HG02973 (cell line): ENCODE measurements around the gene TPCN2.

Source experiments
- ATAC-seq: cut with Tn5 transposase; IDR thresholded peaks from one replicate; pipeline ENCODE4 v1.9.1; 2021; ENCODE audit warnings: moderate library complexity; ENCODE audit not compliant: unreplicated experiment

The TPCN2 gene

DNA sequence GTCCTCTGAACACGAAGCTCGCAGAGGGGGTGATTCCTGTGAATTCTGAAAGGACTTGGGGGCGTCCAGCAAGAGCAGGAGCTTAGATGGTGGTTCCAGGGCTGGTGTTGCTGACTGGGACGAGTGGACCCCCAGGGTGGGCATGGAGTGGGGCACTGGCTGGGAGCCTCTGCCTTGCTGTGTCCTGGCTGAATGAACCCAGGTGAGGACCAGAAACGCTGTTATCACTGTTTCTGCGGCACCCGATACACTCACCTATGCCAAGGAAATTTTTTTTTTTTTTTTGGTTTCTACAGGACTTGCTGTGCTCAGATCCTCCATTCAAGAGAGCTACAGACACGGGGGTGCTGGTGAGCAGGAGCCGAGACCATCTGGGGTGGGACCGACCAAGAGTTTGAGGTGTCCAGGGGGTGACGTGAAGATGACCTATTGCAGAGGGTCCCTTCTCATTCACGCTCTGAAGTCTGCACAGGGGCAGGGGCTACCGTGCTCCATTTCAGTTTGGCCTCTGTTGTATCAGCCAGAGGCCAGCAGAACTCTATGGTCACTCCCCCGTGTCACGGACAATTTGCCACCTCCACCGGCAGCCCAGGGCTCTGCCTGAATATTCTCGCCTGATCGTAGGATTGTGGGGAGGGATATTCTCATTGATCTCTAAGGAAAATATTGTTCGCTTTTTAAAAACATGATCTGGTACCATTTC is 110.6 kb downstream of the TPCN2 start:
- ATAC-seq = no peak

DNA sequence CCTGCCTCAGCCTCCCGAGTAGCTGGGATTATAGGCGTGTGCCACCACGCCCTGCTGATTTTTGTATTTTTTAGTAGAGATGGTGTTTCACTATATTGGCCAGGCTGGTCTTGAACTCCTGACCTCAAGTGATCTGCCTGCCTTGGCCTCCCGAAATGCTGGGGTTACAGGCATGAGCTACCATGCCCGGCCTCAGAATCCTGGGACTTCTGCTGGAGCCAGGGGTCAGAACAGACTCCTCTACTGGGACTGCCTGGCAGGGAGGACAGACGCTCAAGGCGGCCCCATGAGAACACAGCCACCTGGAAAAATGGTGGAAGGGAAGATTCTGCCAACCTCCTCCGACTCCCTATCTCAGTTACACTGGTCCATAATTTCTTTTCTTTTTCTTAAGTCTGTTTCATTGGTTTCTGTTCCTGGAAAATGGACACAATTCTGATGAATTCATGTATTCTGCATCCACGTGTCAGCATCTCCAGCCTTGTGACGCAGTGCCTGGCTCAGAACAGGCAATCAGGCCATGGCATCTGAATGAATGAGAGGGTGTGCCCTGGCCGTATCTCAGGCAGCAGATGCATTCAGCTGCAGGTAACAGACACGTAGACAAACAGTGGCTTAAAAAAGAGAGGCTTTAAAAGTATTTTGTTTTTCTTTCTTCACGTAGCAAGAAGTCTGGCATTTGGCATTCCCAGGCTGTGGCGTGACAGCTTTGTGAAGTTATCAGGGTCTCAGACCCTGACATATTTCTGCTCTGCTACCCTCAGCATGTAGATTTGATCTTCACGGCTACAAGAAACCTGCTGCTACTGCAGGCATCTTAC is 111.8 kb downstream of the TPCN2 start:
- no peak for ATAC-seq

DNA sequence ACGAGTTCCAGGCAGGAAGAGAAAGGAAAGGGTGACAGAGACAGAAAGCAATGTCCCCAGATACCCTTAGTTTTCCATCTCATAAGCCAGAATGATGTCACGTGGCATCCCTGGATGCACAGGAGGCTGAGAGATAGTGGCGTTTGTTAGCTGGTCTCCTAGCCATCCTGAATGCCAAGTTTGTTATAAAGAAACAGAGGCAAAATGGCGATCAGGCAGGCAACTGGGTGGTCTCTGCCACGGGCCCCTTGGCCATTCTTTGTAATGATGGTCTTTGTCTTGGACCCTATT is 112.3 kb downstream of the TPCN2 start:
- no peak for ATAC-seq

DNA sequence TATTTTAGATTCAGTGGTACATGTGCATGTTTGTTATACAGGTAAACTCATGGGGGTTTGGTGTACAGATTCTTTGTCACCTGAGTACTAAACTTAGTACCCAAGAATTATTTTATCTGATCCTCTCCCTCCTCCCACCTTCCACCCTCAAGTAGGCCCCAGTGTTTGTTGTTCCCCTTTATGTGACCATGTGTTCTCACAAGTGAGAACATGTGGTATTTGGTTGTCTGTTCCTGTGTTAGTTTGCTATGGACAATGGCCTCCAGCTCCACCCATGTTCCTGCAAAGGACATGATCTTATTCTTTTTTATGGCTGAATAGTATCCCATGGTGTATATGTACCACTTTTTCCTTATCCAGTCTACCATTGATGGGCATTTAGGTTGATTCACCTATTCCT is 113.8 kb downstream of the TPCN2 start:
- ATAC-seq = no peak

DNA sequence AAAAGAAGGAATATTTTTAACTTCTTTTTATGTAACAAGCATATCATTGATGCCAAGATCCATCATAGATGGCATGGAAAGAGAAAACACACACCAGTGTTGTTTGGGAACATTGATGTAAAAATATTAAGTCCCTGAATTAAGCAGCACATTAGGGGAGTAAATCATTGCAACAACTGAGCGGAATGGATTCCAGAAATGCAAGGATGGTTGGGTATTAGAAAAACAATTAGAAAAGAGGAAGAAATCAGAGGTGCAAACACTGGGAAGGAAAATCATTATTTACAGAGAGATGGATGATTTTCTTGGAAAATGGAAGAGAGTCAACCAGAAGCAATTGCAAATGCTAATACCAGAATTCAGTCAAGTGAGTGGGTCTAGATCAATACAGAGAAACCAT is 115.1 kb downstream of the TPCN2 start:
- no peak for ATAC-seq

DNA sequence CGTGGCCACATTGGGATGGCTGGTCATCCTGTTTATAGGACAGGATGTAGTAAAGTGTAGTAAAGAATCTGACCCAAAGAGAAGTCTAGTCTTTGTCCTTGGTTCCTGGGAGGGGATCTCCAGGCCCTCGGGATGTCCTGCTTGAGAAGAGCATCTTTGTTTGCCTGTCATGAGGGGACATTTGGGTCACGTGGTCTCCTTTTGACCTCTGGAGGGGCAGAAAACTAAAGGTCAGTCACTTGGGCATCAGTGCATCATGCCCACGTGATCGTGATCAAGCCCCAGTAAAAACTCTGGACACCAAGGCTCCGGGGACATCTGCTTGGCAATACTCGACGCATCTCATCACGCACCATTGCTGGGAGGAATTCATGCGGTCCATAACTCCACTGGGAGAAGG is 116.1 kb downstream of the TPCN2 start:
- ATAC-seq = no peak

DNA sequence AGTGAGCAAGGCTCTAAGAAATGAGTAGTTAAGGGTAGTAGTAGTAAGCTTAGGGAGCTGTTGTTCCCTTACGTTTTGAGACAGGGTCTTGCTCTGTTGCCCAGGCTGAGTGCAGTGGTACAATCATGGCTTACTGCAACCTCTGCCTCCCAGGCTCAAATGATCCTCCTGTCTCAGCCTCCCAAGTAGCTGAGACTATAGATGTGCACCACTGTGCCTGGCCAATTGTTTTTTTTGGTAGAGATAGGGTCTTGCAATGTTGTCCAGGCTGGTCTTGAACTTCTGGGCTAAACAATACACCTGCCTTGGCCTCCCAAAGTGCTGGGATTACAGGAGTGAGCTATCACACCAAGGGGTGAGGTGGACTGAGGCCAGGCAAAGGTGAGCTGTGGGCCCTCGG is 117.0 kb downstream of the TPCN2 start:
- no peak for ATAC-seq

DNA sequence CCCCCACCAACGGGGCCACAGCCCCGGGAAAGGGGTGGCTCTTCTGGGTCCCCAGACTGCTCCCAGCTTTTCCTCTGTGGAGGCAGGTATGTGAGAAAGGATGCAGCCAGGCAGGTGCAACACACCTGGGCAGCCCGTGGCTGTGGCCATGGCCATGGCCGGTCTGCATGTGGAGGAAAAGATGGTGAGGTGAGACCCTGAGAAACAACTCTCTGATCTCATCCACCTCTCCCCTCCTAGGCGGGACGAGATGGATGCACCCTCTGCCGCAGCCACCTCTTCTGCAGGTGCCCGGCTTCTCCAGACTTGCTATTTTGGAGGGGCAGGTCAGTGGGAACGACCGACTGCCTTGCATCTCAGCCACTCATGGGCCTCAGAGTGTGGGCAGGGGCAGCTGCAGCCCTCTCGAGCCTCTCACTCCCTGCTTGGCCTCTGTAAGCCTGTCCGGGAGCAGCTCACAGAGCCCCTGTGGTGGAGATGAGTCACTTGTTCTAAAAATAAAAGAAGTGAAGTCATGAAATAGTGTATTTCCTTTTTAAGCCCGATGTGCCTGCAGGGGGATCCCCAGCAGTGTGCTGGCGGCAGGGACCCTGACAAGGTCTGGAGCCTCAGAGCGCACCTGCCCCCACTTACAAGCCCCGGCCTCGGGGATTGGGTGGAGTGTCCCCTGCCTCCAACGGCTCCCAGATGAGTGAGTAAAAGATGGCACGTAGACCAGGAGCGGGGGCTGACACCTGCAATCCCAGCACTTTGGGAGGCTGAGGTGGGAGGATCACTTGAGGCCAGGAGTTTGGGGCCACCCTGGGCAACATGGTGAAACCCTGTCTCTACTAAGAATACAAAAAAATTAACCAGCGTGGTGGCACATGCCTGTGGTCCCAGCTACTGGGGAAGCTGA is 117.7 kb downstream of the TPCN2 start:
- peak; percentile 78 for ATAC-seq

DNA sequence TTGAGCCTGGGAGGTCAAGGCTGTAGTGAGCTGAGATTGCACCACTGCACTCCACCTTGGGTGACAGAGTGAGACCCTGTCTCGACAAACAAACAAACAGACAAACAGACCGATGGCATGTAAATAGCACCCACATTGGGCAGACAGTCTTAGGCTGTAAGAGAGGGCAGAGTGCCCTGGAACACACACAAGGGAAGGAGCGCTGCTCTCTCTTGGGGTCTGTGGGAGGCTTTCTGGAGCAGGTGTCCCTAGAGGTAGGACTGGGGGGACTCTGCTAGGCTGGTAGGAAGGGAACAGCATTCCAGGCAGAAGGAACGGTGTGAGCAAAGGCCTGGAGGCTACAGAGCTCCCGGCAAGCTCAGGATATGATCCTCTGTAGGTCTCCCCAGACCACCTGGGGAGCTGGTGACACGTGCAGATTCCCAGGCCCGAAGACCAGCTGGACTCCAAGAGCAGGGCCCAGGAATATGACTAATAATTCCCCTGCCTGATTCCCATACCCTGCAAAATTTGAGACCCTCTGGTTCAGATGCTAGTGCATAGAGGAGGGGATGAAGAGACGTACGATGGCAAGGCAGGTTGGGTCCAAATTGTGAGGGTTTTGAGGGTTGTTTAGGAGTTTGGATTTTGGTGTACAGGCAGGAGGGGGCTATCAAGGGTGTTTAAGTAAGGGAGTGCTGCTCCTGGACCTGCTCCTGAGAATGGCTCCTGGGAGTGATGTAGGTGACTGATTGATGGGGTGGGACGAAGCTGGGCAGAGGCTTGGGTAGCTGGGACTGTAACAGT is 118.6 kb downstream of the TPCN2 start:
- no peak for ATAC-seq

DNA sequence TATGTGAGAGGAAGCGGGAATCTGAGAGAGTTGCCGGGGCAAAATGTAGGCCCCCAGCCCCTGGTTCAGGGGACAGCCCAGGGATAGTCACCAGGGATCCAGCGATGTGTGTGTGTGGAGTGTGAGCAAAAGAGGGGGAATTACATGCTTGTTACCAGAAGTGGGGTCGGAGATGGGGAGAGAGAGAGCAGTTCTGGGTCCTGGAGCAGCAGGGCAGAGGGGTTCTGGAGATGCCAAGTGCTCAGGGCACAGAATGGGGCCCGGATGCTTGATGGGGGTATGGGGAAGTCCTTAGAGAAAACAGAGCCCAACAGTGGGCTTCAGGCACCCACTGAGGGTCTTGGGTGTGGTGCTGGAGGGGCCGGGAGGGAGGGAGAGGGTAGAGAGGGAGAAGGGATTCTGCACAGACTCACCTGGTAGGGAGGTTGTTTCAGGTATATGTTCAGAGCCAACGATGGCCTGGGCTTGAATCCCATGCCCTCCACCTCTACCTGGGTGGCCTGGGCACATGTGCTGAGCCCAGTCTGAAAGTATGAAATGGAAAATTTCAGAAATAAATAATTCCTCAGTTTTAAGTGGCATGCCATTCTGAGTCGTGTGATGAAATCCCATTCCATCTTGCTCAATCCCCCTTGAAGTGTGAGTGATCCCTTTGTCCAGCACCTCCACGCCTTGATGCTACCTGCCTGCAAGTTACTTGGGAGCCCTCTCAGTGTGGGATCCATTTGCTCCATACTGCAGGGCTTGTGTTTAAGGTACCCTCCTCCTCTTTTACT is 119.4 kb downstream of the TPCN2 start:
- ATAC-seq = no peak

DNA sequence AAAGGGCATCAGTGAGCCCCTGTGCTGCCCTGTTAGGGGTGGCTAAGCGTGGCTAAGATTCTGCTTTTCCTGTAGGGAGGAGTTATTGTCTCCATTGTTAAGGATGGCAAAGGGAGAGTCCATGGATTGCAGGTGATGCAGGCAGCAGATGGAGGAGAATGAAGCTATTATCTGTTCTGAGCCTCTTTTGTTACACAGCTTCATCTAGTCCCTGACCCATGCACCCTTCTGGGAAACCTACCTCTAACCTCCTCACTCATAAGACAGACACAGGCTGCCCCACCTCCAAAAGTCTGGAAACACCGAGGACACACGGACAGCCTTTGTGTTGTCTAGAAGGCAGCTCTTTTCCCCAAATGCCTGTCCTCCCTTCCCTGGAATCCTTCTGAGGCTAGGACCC is 120.7 kb downstream of the TPCN2 start:
- no peak for ATAC-seq

DNA sequence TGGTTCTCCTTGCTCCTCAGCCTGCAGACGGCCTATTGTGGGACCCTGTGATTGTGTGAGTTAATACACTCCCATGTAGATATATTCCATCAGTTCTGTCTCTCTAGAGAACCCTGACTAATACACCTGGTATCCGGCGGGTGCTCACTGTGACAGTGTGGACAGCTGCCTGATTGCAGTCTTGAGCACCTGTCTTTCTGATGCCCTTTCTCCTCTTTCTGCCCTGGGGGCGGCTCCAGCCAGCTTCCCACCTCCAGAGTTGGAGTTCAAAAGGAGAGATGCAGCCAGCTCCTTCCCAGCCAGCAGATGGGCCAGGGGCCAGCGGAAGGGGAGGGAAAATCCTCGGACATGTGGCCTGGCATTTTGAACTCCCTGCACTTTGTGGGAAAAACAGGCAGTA is 122.0 kb downstream of the TPCN2 start:
- no peak for ATAC-seq

DNA sequence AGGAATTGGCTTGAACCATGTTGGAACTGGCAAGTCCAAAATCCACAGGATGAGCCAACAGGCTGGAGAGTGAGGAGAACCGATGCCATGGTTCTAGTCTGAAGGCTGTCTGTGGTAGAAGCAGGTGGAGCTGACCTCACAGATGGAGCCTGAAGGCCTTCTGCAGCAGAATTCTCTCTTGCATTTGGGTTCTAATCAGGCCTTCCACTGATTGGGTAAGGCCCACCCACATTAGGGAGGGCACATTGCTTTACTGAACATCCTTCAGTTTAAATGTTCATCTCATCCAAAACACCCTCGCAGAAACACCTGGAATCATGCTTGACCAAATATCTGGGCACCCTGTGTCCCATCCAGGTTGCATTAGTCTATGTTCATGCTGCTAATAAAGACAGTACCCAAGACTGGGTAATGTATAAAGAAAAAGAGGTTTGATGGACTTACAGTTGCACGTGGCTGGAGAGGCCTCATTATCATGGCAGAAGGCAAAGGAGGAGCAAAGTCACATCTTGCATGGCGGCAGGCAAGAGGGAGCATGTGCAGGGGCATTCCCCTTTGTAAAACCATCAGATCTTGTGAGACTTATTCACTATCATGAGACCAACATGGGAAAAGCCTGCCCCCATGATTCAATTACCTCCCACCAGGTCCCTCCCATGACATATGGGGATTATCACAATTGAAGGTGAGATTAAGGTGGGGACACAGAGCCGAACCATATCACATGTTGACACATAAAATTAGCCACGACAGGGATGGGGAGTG is 122.9 kb downstream of the TPCN2 start:
- no peak for ATAC-seq

DNA sequence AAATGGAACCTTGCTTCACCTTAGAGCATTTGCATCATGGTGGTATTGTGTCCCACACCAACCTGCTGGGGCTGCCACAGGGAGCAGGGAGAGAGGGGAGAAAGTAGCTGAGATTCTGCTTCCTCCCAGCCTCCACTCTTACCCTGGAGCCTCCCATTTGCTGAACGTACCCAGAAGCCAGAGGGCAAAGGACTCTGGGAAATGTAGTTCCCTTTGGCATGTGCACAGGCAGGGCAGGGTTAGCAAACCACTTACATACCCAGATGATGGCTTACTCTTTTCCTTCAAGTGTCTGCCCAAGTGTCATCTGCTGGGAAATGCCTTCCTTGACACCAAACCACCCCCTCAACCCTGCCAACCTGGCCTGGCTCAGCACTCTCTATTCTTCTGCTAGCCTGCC is 123.9 kb downstream of the TPCN2 start:
- no peak for ATAC-seq

DNA sequence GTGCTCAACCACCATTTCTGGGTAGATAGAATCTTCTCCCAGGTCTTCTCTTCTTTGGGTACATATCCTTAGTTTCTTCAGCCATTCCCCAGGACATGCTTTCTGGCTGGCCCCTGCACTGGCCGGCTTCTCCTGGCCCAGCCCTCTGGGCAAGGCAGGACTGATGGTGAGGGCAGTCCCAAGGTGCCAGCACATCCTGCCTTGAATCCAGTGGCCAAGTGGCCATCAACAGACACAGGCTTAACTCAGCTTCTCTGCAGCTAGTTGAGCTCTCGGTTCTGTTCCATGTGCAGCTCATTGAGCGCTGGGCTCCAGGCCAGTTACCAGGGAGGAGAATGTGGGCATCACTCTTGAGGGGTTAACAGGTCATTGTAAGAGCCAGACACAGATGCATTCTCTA is 124.6 kb downstream of the TPCN2 start:
- ATAC-seq = no peak

DNA sequence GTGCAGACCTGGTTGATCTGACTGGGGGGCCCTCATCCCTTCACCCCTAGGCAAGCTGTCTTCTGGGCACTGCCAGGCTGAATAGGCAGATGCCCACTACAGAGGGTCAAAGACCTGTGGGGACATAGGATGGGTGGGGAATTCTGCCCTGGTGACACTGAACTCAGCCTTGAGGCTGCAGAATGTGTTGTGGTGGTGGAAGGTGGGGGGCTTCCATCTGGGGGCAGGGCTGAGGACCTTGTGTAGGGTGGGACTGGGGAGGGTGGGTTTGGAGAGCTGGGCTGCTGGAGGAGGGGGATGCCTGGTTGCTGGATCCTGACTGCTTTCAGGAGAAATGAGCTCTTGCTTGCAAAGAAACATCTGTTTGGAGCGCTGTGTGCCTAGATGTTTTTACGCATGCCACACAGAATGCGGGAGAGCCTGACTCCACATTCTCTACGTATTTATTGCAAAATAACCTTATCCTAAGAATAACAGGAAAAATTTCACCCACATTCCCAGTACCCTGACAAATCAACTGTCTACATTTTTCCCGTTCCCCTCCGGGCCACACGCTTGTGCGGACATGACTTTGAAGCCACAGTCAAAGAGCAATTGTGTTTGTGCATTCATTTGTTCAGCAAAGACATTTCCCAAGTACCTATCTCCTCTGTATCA is 125.3 kb downstream of the TPCN2 start:
- ATAC-seq = no peak

DNA sequence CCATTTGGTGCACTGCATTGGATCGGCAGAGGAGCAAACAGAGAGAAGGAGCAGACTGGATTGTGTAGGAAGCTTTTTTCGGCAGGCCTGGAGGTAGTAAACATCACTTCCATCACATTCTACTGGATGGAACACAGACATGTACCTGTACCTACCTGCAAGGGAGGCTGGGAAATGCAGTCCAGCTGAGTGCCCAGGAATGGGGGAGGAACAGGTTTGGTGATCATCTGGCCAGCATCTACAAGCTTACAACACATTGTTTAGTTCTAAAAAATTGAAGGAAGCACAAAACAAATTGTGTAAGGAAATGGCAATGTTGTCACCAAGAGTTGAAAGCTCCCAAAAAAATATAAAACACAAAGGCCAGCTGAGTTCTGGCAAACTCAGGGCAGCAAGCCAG is 126.1 kb downstream of the TPCN2 start:
- ATAC-seq = no peak

DNA sequence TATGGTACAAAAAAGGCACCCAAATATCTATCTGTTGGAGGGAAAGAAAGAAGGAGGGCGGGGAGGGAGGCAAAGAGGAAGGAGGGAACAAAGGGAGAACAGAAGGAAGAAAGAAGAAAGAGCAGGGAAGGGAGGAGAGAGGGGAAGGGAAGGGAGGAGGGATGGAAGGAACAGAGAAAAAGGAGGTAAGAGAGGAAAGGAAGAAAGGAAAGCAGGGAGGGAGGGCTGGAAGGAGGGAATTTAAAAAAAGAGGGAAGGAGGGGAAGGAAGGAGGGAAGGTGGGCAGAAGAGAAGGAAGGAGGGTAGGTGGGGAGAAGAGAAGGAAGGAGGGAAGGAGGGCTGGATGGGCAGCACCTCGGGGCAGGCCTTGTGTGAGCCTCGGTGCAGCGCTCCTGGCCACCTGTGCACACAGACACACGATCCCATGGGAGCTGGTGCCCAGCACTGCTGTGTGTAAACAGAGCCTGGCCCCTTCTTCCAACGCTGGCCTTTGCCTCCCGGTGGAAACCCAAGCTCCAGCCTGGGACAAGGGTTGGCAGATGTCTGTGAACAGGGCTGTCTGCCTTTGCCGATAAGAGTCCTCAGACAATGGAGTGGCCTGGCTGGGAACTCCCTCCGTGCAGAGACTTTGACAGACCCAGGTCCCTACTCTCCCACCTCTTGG is 130.2 kb downstream of the TPCN2 start:
- no peak for ATAC-seq
